WI38 (cell line): ENCODE results near the gene SLC41A3.

ENCODE experiments used
- H3K4me3 ChIP-seq: 2 replicates; pipeline ENCODE4 v1.5.1; 2011; ENCODE audit warnings: low read depth, mild to moderate bottlenecking, control low read depth, low read length
- TF ChIP-seq, protein P1 (sequence below): IDR thresholded peaks from 2 replicates; pipeline ENCODE4 v1.5.1; 2012; ENCODE audit warnings: low read depth, mild to moderate bottlenecking, control low read depth, low read length

Gene SLC41A3

GRCh38 chr3:126035362-126036050 lies 48.4 kb downstream of the SLC41A3 start:
- TF ChIP-seq, protein P1, sequence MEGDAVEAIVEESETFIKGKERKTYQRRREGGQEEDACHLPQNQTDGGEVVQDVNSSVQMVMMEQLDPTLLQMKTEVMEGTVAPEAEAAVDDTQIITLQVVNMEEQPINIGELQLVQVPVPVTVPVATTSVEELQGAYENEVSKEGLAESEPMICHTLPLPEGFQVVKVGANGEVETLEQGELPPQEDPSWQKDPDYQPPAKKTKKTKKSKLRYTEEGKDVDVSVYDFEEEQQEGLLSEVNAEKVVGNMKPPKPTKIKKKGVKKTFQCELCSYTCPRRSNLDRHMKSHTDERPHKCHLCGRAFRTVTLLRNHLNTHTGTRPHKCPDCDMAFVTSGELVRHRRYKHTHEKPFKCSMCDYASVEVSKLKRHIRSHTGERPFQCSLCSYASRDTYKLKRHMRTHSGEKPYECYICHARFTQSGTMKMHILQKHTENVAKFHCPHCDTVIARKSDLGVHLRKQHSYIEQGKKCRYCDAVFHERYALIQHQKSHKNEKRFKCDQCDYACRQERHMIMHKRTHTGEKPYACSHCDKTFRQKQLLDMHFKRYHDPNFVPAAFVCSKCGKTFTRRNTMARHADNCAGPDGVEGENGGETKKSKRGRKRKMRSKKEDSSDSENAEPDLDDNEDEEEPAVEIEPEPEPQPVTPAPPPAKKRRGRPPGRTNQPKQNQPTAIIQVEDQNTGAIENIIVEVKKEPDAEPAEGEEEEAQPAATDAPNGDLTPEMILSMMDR, result no peak
- no peak overlapping the region for H3K4me3 ChIP-seq

DNA sequence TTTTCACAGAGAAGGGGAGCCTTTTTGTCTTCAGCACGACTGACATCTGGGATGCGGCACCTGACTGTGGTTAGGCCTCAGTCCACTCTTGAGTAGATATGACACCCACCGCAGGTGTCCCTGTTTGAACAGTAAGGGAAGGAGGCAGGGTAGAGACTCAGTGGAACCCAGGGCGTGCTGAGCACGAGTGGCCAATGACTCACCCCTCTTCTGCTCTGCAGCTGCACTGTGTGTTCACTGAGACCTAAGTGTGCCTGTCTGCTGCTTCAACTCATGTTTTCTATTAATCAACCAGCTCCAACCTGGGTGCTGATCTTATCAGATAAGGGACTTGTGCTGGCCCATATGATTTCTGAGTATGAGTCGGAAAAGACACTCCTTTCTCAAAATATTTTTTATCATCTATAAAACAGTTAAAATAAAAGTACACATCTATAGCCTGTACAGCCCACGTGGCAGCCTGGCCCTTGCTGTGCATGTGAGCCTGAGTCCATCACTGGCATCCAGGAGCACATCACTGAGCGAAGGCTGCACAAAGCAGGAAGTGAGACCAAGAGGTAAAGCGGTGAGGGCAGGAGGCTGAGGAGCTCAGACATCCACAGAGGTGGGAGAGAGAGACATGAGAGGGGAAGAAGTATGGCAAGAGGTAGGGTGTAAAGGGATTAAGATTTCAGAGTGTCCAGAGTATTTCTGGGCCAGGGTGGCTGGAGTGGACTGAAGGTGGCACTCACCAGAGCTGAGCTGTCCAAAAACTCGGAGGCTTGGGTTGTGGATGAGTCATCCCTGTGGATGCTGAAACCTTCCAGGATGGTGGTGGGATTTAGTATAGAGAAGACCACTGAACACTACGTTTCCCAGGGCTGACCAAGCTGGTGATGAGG lies 49.2 kb downstream of the SLC41A3 start:
- TF ChIP-seq, protein P1, result no peak
- H3K4me3 ChIP-seq, result no peak overlapping the region

DNA sequence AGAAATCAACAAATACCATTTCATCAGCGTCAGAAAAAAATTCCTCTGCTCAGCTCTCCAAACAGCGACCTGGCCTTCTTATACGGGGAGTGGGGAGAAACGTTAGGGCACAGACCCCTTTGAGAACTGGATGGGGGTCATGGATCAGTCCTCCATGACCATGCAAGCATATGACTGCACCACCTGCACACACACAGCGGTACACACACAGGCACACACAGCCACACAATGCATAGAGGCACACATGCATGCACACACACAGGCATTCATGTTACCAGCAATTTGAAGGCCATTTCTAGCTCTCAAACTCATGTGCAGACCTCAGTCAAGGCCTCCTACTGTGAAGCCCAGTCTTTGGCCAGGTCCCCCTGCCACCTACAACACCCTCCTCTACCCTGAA lies 50.2 kb downstream of the SLC41A3 start:
- TF ChIP-seq, protein P1, result no peak
- no peak overlapping the region for H3K4me3 ChIP-seq

DNA sequence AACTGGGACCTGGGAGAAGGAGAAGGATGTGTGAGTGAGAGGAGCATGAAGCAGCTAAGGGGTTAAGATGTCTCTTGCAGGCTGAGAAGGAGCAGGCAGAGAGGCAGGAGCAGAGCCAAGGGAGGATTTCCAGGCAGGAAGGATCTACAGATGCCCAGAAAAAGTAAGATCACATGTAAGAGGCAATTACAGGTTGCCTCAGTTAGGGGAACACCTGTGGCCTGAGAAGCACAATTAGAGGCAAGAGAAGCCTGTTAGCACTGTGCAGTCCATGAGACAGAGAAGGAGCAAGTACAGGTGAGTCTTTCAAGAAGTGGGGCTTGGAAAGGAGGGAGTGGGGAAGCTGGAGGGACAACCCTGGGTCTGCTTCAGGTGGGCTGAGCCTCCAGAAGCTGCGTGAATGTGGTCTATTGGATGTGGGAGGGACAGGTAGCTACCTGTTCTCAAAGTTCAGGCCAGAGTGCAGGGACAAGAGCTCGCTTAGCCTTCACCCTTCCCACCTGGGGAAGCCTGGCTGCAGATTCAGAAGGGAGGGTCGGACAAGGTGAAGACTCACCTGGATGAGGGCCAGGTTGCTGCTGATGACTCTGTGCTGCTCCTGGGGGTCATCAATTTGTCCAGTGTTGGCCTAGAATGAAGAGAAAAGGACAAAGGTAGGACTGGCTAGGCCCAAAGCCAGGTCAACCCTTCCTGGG lies 50.7 kb downstream of the SLC41A3 start:
- no peak overlapping the region for H3K4me3 ChIP-seq
- TF ChIP-seq, protein P1, result no peak

DNA sequence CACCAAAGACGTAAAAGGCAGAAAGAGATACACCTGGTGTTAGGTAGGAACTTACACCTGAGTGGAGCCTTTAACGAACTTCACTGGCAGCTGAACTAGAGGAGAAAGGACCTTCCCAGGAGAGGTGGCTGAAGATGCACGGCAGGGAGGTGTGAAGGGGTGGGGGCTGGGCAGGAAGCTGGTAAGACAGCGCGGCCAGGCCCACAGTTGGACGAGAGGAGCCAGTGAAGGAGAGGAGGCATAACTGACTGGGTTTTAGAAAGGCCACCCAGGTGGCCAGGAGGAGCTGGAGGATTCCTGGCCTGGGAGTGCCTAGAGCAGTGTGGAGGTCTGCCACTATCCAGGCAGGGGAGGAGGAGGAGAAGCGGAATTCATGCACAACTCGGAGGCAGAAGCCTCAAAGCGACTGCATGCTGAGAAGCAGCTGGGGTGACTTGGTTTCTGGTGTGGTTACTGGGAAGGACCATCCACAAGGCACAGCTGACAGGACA lies 51.9 kb downstream of the SLC41A3 start:
- H3K4me3 ChIP-seq, result no peak overlapping the region
- TF ChIP-seq, protein P1, result no peak

- TF ChIP-seq, protein P1, result no peak
Observed at GRCh38 chr3:126030455-126030854, 53.5 kb downstream of the SLC41A3 start.

More at GRCh38 chr3:126030455-126030854, 53.5 kb downstream of the SLC41A3 start:
- H3K4me3 ChIP-seq, result no peak overlapping the region
